ENCODE data around the gene ADGRF4.

Gene ADGRF4

DNA sequence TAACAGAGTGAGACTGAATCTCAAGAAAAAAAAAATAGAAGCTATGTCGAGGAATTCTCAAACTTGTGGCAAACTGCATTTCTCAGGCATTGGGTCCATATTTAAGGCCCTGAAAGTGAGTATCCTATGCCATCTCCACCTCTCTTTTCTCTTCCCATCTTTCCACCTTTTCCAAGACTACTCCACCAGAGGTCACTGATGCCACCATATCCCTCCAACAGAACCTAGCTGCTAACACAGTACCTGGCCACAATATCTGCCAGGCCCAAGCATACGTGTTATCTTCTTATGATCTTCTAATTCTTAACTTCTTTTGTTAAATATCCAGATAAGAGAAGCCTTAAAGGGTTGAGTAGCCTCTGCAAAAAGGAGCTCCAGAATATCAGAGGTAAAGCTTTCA is 8.2 kb upstream of the ADGRF4 start:
- Histone ChIP-seq H3K36me3 (ENCODE audit: control insufficient read depth, insufficient read depth, low read length) (no peaks in the 10 kb centered on the region), H3K27ac (ENCODE audit: low read depth, low read length) (no peak overlapping the region), H3K4me3 (ENCODE audit: low read length) (no peak overlapping the region), H3K9ac (ENCODE audit: low read length) (no peak overlapping the region), H3K27me3 (ENCODE audit: control insufficient read depth, insufficient read depth, low read length) (no peaks in the 10 kb centered on the region), H3K4me1 (ENCODE audit: control insufficient read depth, insufficient read depth, low read length) (no peaks in the 10 kb centered on the region)

DNA sequence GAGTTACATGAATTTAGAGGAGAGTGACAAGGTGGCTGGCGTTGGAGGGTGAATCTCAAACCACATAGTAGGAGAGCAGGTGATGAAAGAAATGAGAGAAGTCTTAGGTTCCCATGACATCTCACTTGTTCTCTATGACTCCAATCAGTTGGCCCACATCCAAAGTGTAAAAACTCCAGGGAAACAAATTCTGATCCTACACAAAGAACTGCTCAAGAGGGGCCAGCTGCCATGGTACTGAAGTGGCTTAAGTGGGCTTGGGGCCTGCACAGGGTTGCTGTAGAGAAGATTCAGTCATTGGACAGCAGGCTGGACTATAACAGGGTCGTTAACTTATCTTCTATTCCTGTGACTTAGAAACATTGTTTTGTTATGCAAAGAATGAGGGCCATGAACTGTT is 7.6 kb upstream of the ADGRF4 start:
- no peaks in the 10 kb centered on the region for H3K36me3 ChIP-seq (ENCODE audit: control insufficient read depth, insufficient read depth, low read length)
- no peak overlapping the region for H3K4me3 ChIP-seq (ENCODE audit: low read length)
- H3K27me3 ChIP-seq (ENCODE audit: control insufficient read depth, insufficient read depth, low read length), result no peaks in the 10 kb centered on the region
- H3K9ac ChIP-seq (ENCODE audit: low read length), result no peak overlapping the region
- H3K27ac ChIP-seq (ENCODE audit: low read depth, low read length), result no peak overlapping the region
- H3K4me1 ChIP-seq (ENCODE audit: control insufficient read depth, insufficient read depth, low read length), result no peaks in the 10 kb centered on the region

DNA sequence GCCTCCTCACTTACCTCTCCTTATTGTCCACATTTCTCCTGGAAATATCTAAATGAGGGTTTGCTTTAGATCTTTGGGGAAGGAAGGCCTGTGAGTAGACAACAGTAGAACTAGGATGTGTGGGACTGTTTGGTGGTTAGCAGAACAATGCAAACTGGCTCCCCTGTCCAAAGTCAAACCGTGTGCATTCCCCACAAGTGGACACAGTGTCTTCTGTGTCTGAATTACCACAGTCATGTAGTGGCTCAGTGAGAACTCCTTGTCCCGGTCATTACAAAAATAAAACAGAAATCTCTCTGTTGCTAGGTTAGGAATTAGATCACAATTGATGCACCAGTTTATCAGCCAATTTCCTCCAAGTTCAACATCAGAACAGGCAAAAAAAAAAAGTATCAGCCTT is 455 bp upstream of the ADGRF4 start:
- H3K27ac ChIP-seq (ENCODE audit: low read depth, low read length), result no peak overlapping the region

DNA sequence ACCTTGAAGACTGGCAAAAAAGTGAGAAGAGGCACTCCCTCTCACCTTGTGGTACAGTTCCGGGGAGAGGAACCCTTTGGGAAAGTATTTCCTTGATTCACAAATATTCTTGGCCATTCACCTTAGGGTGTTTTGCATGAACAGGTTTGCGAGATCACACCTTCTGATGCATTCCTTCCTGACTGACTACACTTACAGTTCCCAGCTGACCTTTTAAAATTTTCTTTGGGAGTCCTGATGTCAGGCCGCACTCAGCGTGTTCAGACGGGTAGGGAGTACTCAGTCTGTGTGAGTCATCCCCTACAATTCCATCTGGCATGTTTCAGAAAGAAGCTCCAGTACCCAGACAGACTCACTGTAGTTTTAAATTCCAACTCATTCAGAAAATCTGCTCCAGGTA is 1.7 kb downstream of the ADGRF4 start:
- no peaks in the 10 kb centered on the region for H3K27me3 ChIP-seq (ENCODE audit: control insufficient read depth, insufficient read depth, low read length)
- no peak overlapping the region for H3K27ac ChIP-seq (ENCODE audit: low read depth, low read length)
- H3K36me3 ChIP-seq (ENCODE audit: control insufficient read depth, insufficient read depth, low read length), result no peaks in the 10 kb centered on the region
- H3K4me3 ChIP-seq (ENCODE audit: low read length), result no peak overlapping the region
- no peaks in the 10 kb centered on the region for H3K4me1 ChIP-seq (ENCODE audit: control insufficient read depth, insufficient read depth, low read length)
- H3K9ac ChIP-seq (ENCODE audit: low read length), result no peak overlapping the region

More for the DNA sequence above, 455 bp upstream of the ADGRF4 start:
- no peaks in the 10 kb centered on the region for H3K4me1 ChIP-seq (ENCODE audit: control insufficient read depth, insufficient read depth, low read length)
- no peaks in the 10 kb centered on the region for H3K27me3 ChIP-seq (ENCODE audit: control insufficient read depth, insufficient read depth, low read length)
- no peak overlapping the region for H3K9ac ChIP-seq (ENCODE audit: low read length)
- no peaks in the 10 kb centered on the region for H3K36me3 ChIP-seq (ENCODE audit: control insufficient read depth, insufficient read depth, low read length)
- no peak overlapping the region for H3K4me3 ChIP-seq (ENCODE audit: low read length)

DNA sequence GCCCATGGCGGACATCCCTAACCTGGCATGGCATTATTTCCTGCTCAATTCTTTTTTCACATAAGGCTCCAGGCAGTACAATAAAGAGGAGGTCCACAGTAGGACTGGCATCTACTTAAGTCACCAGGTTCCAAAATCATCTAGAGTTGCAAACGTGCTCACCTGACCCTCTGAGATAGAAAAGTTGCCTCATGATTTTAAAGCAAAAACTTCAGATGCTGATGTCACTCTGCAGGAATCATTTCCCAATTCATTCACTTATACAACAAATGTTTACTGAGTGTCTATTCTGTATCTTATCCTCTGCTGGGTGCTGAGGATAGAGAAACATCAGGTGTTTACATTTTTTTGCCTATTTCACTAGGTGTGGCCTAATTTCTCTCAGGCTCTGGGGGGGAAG is 2.2 kb downstream of the ADGRF4 start:
- Histone ChIP-seq H3K4me3 (ENCODE audit: low read length) (no peak overlapping the region), H3K27ac (ENCODE audit: low read depth, low read length) (no peak overlapping the region), H3K27me3 (ENCODE audit: control insufficient read depth, insufficient read depth, low read length) (no peaks in the 10 kb centered on the region), H3K4me1 (ENCODE audit: control insufficient read depth, insufficient read depth, low read length) (no peaks in the 10 kb centered on the region), H3K36me3 (ENCODE audit: control insufficient read depth, insufficient read depth, low read length) (no peaks in the 10 kb centered on the region), H3K9ac (ENCODE audit: low read length) (no peak overlapping the region)

DNA sequence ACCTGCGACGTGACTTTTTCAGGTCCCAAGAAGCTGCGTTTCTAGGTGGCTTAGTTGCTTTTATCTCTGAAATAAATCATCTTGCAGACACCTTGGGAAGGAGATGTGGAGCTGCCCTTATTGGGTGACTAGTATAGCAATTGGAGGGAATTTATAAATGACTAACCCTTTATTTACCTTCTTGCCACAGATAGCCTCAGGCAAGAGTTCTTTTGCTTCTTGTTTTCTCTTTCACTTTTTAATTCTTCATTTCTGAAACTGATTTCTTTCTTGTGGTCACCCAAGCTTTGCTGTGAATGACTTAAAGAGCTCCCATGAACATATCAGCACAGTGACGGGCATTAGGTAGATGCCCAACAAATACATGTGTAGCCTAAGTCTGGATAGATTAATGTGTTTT is 3.0 kb downstream of the ADGRF4 start:
- Histone ChIP-seq H3K27ac (ENCODE audit: low read depth, low read length) (no peak overlapping the region), H3K4me1 (ENCODE audit: control insufficient read depth, insufficient read depth, low read length) (no peaks in the 10 kb centered on the region), H3K4me3 (ENCODE audit: low read length) (no peak overlapping the region), H3K27me3 (ENCODE audit: control insufficient read depth, insufficient read depth, low read length) (no peaks in the 10 kb centered on the region), H3K9ac (ENCODE audit: low read length) (no peak overlapping the region), H3K36me3 (ENCODE audit: control insufficient read depth, insufficient read depth, low read length) (no peaks in the 10 kb centered on the region)

DNA sequence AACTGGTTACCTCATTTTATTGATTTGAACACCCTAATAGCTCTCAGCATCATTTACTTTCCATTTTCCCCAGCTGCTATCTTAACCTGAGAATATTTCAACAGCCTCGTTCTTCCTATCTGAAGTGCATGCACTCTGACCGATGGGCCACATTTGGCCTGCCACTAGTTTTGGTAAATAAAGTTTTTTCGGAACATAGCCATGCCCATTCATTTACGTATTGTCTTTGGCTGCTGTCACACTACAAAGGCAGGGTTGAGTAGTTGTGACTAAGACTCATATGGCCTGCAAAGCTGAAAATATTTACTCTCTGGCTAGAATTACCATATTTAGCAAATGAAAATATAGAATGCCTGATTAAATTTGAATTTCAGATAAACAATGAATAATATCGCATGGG is 10.8 kb downstream of the ADGRF4 start:
- H3K36me3 ChIP-seq (ENCODE audit: control insufficient read depth, insufficient read depth, low read length), result no peaks in the 10 kb centered on the region
- no peak overlapping the region for H3K27ac ChIP-seq (ENCODE audit: low read depth, low read length)
- no peak overlapping the region for H3K9ac ChIP-seq (ENCODE audit: low read length)
- H3K4me1 ChIP-seq (ENCODE audit: control insufficient read depth, insufficient read depth, low read length), result no peaks in the 10 kb centered on the region
- no peaks in the 10 kb centered on the region for H3K27me3 ChIP-seq (ENCODE audit: control insufficient read depth, insufficient read depth, low read length)
- H3K4me3 ChIP-seq (ENCODE audit: low read length), result no peak overlapping the region

- Histone ChIP-seq H3K27me3 (ENCODE audit: control insufficient read depth, insufficient read depth, low read length) (no peaks in the 10 kb centered on the region), H3K4me1 (ENCODE audit: control insufficient read depth, insufficient read depth, low read length) (no peaks in the 10 kb centered on the region), H3K9ac (ENCODE audit: low read length) (no peak overlapping the region), H3K27ac (ENCODE audit: low read depth, low read length) (no peak overlapping the region), H3K4me3 (ENCODE audit: low read length) (no peak overlapping the region), H3K36me3 (ENCODE audit: control insufficient read depth, insufficient read depth, low read length) (no peaks in the 10 kb centered on the region)
These were observed 11.9 kb downstream of the ADGRF4 start for GRCh38 chr6:47710295-47710694.

- Histone ChIP-seq H3K36me3 (ENCODE audit: control insufficient read depth, insufficient read depth, low read length) (no peaks in the 10 kb centered on the region), H3K4me3 (ENCODE audit: low read length) (no peak overlapping the region), H3K27me3 (ENCODE audit: control insufficient read depth, insufficient read depth, low read length) (no peaks in the 10 kb centered on the region), H3K9ac (ENCODE audit: low read length) (no peak overlapping the region), H3K27ac (ENCODE audit: low read depth, low read length) (no peak overlapping the region), H3K4me1 (ENCODE audit: control insufficient read depth, insufficient read depth, low read length) (no peaks in the 10 kb centered on the region)
These were observed 14.8 kb downstream of the ADGRF4 start for GRCh38 chr6:47713200-47713599.

- H3K4me1 ChIP-seq (ENCODE audit: control insufficient read depth, insufficient read depth, low read length), result no peaks in the 10 kb centered on the region
- H3K27me3 ChIP-seq (ENCODE audit: control insufficient read depth, insufficient read depth, low read length), result no peaks in the 10 kb centered on the region
- H3K27ac ChIP-seq (ENCODE audit: low read depth, low read length), result no peak overlapping the region
- H3K36me3 ChIP-seq (ENCODE audit: control insufficient read depth, insufficient read depth, low read length), result no peaks in the 10 kb centered on the region
- no peak overlapping the region for H3K9ac ChIP-seq (ENCODE audit: low read length)
- H3K4me3 ChIP-seq (ENCODE audit: low read length), result no peak overlapping the region
These were observed 16.4 kb downstream of the ADGRF4 start for GRCh38 chr6:47714802-47715201.

- Histone ChIP-seq H3K9ac (ENCODE audit: low read length) (no peak overlapping the region), H3K4me1 (ENCODE audit: control insufficient read depth, insufficient read depth, low read length) (no peaks in the 10 kb centered on the region), H3K36me3 (ENCODE audit: control insufficient read depth, insufficient read depth, low read length) (no peaks in the 10 kb centered on the region), H3K27ac (ENCODE audit: low read depth, low read length) (no peak overlapping the region), H3K4me3 (ENCODE audit: low read length) (no peak overlapping the region), H3K27me3 (ENCODE audit: control insufficient read depth, insufficient read depth, low read length) (no peaks in the 10 kb centered on the region)
These were observed 17.4 kb downstream of the ADGRF4 start for GRCh38 chr6:47715782-47716181.

GRCh38 chr6:47716207-47716606 is 17.8 kb downstream of the ADGRF4 start:
- H3K36me3 ChIP-seq (ENCODE audit: control insufficient read depth, insufficient read depth, low read length), result no peaks in the 10 kb centered on the region
- H3K27ac ChIP-seq (ENCODE audit: low read depth, low read length), result no peak overlapping the region
- H3K4me1 ChIP-seq (ENCODE audit: control insufficient read depth, insufficient read depth, low read length), result no peaks in the 10 kb centered on the region
- H3K4me3 ChIP-seq (ENCODE audit: low read length), result no peak overlapping the region
- no peaks in the 10 kb centered on the region for H3K27me3 ChIP-seq (ENCODE audit: control insufficient read depth, insufficient read depth, low read length)
- no peak overlapping the region for H3K9ac ChIP-seq (ENCODE audit: low read length)

DNA sequence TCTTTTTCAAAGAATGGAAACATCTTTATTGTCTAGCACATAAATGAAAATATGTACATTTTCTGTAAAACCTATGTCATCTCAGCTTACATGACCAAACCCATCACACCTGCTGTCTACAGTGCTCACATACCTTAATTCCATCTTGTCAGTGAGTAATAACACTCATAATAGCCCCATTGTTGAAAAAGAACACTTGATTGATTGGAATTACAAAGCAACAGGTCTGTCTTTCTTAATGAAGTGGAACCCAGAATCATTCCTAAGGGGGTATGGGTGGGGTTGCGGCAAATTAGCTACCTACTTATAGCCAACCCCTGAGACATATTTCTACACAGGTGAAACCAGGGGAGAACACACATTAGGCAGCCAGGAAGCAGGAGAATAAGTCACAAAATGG is 20.2 kb downstream of the ADGRF4 start:
- no peaks in the 10 kb centered on the region for H3K27me3 ChIP-seq (ENCODE audit: control insufficient read depth, insufficient read depth, low read length)
- no peak overlapping the region for H3K9ac ChIP-seq (ENCODE audit: low read length)
- H3K4me1 ChIP-seq (ENCODE audit: control insufficient read depth, insufficient read depth, low read length), result no peaks in the 10 kb centered on the region
- H3K36me3 ChIP-seq (ENCODE audit: control insufficient read depth, insufficient read depth, low read length), result no peaks in the 10 kb centered on the region
- H3K27ac ChIP-seq (ENCODE audit: low read depth, low read length), result no peak overlapping the region
- no peak overlapping the region for H3K4me3 ChIP-seq (ENCODE audit: low read length)

- no peak overlapping the region for H3K27ac ChIP-seq (ENCODE audit: low read depth, low read length)
- H3K9ac ChIP-seq (ENCODE audit: low read length), result no peak overlapping the region
- H3K27me3 ChIP-seq (ENCODE audit: control insufficient read depth, insufficient read depth, low read length), result no peaks in the 10 kb centered on the region
- no peak overlapping the region for H3K4me3 ChIP-seq (ENCODE audit: low read length)
- no peaks in the 10 kb centered on the region for H3K4me1 ChIP-seq (ENCODE audit: control insufficient read depth, insufficient read depth, low read length)
- no peaks in the 10 kb centered on the region for H3K36me3 ChIP-seq (ENCODE audit: control insufficient read depth, insufficient read depth, low read length)
These were observed 22.8 kb downstream of the ADGRF4 start for GRCh38 chr6:47721189-47721588.

All from rectal smooth muscle tissue (tissue), 1 donor.